H1 (cell line): ENCODE results near the gene ZNF565. TPM values are rescaled to one million over a fixed set of nuclear protein-coding genes. Genes with fewer than 3 reads are reported as not detected.

Experiments
- CBX5 ChIP-seq: fragments of 300-800, 300-1000 bp; sonication (generic); IDR thresholded peaks from 2 replicates; pipeline ENCODE4 v1.7.1; 2016; ENCODE audit warnings: antibody characterized with exemption, low read length, low read depth
- CTCF ChIP-seq, 3 experiments: IDR thresholded peaks; 1 replicate in 2 of 3; 2 replicates in 1 of 3; pipeline versions ENCODE4 v1.5.1 to v1.6.1; 2011; ENCODE audit warnings: low read length in 3 of 3, mild to moderate bottlenecking in 3 of 3, inconsistent platforms in 2 of 3, low read depth in 1 of 3, moderate library complexity in 1 of 3; ENCODE audit not compliant: insufficient read depth in 1 of 3; ENCODE audit errors: control extremely low read depth in 1 of 3
- GABPA ChIP-seq: IDR thresholded peaks from 2 replicates; pipeline ENCODE4 v1.6.1; 2011; ENCODE audit warnings: mild to moderate bottlenecking, low read length, moderate library complexity, borderline replicate concordance; ENCODE audit not compliant: insufficient read depth
- JUN ChIP-seq: IDR thresholded peaks from 2 replicates; pipeline ENCODE4 v1.6.1; 2011; ENCODE audit warnings: low read depth, mild to moderate bottlenecking, improper control_type of control experiment, low read length
- JUND ChIP-seq: IDR thresholded peaks from 2 replicates; pipeline ENCODE4 v1.6.1; 2011; ENCODE audit warnings: mild to moderate bottlenecking, improper control_type of control experiment, low read length
- SIRT6 ChIP-seq: IDR thresholded peaks from one replicate; pipeline ENCODE4 v1.7.1; 2012; ENCODE audit warnings: low read length, inconsistent platforms
- polyA plus RNA-seq, 7 experiments: library from polyadenylated mRNA; depleted of rRNA in 3 of 7; stranded (reverse) in 5 of 7; unstranded in 2 of 7; fragments of >200 nt in 5 of 7; fragments of 200-250 nt in 2 of 7; gene quantifications; 1 replicate in 5 of 7; 2 replicates in 1 of 7; 4 replicates in 1 of 7; pipeline versions ENCODE4 v1.2.1 to v1.2.3, GENCODE V29; 2011 to 2013; ENCODE audit warnings: missing spikeins in 2 of 7, mixed read lengths in 2 of 7
- total RNA-seq: library from RNA; stranded (reverse); fragmentation: NEBNext Ultra II Directional; extraction: Animal tissue kit (Norgen Biotek cat#: 25700); gene quantifications from 2 replicates; pipeline ENCODE4 v1.2.1, GENCODE V29; 2021
- TF ChIP-seq, protein P1 (sequence below): fragments of 300-600 bp; sonication (generic); IDR thresholded peaks from 2 replicates; pipeline ENCODE4 v1.7.1; 2012; ENCODE audit warnings: low read length, moderate library complexity, mild to moderate bottlenecking, inconsistent platforms; ENCODE audit not compliant: insufficient replicate concordance
- TF ChIP-seq, protein P2 (sequence below): IDR thresholded peaks from 2 replicates; pipeline ENCODE4 v1.6.1; 2012; ENCODE audit warnings: inconsistent platforms

The ZNF565 gene
- total and polyA plus RNA-seq, 2 of the 8 experiments (the other 6 are each of a cell fraction or from before 2014, with no cell fraction given), result 0.89 to 3.1 TPM

DNA sequence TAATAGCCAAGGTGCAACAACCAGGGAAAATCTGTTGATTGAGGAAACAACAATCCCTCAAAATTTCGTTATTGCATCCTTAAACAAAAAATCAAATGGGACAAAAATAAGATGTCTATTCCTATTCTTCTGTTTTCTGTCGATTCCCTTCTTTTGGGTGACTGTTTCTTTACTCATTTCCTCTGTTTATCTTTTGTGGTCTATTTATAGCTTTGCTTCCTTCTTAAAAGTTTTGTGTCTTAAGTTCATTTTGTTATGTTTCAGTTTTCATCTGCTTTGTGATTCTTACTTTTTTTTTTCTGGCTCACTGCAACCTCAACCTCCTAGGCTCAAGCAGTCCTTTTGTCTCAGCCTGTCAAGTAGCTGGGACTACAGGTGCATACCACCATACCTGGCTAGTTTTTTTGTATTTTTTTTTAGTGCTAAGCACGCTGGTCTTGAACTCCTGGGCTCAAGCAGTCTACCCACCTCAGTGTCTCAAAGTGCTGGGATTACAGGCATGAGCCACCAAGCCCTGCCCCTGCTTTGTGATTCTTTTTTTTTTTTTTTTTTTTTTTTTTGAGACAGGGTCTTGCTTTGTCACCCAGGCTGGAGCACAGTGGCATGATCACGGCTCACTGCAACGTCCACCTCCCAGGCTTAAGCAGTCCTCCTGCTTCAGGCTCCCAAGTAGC, 10.9 kb upstream of the ZNF565 start (continued):
- TF ChIP-seq, protein P1, sequence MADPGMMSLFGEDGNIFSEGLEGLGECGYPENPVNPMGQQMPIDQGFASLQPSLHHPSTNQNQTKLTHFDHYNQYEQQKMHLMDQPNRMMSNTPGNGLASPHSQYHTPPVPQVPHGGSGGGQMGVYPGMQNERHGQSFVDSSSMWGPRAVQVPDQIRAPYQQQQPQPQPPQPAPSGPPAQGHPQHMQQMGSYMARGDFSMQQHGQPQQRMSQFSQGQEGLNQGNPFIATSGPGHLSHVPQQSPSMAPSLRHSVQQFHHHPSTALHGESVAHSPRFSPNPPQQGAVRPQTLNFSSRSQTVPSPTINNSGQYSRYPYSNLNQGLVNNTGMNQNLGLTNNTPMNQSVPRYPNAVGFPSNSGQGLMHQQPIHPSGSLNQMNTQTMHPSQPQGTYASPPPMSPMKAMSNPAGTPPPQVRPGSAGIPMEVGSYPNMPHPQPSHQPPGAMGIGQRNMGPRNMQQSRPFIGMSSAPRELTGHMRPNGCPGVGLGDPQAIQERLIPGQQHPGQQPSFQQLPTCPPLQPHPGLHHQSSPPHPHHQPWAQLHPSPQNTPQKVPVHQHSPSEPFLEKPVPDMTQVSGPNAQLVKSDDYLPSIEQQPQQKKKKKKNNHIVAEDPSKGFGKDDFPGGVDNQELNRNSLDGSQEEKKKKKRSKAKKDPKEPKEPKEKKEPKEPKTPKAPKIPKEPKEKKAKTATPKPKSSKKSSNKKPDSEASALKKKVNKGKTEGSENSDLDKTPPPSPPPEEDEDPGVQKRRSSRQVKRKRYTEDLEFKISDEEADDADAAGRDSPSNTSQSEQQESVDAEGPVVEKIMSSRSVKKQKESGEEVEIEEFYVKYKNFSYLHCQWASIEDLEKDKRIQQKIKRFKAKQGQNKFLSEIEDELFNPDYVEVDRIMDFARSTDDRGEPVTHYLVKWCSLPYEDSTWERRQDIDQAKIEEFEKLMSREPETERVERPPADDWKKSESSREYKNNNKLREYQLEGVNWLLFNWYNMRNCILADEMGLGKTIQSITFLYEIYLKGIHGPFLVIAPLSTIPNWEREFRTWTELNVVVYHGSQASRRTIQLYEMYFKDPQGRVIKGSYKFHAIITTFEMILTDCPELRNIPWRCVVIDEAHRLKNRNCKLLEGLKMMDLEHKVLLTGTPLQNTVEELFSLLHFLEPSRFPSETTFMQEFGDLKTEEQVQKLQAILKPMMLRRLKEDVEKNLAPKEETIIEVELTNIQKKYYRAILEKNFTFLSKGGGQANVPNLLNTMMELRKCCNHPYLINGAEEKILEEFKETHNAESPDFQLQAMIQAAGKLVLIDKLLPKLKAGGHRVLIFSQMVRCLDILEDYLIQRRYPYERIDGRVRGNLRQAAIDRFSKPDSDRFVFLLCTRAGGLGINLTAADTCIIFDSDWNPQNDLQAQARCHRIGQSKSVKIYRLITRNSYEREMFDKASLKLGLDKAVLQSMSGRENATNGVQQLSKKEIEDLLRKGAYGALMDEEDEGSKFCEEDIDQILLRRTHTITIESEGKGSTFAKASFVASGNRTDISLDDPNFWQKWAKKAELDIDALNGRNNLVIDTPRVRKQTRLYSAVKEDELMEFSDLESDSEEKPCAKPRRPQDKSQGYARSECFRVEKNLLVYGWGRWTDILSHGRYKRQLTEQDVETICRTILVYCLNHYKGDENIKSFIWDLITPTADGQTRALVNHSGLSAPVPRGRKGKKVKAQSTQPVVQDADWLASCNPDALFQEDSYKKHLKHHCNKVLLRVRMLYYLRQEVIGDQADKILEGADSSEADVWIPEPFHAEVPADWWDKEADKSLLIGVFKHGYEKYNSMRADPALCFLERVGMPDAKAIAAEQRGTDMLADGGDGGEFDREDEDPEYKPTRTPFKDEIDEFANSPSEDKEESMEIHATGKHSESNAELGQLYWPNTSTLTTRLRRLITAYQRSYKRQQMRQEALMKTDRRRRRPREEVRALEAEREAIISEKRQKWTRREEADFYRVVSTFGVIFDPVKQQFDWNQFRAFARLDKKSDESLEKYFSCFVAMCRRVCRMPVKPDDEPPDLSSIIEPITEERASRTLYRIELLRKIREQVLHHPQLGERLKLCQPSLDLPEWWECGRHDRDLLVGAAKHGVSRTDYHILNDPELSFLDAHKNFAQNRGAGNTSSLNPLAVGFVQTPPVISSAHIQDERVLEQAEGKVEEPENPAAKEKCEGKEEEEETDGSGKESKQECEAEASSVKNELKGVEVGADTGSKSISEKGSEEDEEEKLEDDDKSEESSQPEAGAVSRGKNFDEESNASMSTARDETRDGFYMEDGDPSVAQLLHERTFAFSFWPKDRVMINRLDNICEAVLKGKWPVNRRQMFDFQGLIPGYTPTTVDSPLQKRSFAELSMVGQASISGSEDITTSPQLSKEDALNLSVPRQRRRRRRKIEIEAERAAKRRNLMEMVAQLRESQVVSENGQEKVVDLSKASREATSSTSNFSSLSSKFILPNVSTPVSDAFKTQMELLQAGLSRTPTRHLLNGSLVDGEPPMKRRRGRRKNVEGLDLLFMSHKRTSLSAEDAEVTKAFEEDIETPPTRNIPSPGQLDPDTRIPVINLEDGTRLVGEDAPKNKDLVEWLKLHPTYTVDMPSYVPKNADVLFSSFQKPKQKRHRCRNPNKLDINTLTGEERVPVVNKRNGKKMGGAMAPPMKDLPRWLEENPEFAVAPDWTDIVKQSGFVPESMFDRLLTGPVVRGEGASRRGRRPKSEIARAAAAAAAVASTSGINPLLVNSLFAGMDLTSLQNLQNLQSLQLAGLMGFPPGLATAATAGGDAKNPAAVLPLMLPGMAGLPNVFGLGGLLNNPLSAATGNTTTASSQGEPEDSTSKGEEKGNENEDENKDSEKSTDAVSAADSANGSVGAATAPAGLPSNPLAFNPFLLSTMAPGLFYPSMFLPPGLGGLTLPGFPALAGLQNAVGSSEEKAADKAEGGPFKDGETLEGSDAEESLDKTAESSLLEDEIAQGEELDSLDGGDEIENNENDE, result no peak
- TF ChIP-seq JUN (no peak), JUND (no peak), SIRT6 (no peak), CTCF (IDR thresholded peaks at IDR 0.05; ENCODE audit: control extremely low read depth in 1 of 3, insufficient read depth in 1 of 3, low read depth in 1 of 3, low read length in 3 of 3) (no peak), GABPA (no peak), CBX5 (no peak)
- TF ChIP-seq, protein P2, sequence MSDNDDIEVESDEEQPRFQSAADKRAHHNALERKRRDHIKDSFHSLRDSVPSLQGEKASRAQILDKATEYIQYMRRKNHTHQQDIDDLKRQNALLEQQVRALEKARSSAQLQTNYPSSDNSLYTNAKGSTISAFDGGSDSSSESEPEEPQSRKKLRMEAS, result no peak
